Measurements from ENCODE around the gene RERG. TPM values are rescaled to one million over a fixed set of nuclear protein-coding genes. Genes with fewer than 3 reads are reported as not detected.

The RERG gene
- total RNA-seq, 1 donor from 2014 or later, result 28.6 TPM

DNA sequence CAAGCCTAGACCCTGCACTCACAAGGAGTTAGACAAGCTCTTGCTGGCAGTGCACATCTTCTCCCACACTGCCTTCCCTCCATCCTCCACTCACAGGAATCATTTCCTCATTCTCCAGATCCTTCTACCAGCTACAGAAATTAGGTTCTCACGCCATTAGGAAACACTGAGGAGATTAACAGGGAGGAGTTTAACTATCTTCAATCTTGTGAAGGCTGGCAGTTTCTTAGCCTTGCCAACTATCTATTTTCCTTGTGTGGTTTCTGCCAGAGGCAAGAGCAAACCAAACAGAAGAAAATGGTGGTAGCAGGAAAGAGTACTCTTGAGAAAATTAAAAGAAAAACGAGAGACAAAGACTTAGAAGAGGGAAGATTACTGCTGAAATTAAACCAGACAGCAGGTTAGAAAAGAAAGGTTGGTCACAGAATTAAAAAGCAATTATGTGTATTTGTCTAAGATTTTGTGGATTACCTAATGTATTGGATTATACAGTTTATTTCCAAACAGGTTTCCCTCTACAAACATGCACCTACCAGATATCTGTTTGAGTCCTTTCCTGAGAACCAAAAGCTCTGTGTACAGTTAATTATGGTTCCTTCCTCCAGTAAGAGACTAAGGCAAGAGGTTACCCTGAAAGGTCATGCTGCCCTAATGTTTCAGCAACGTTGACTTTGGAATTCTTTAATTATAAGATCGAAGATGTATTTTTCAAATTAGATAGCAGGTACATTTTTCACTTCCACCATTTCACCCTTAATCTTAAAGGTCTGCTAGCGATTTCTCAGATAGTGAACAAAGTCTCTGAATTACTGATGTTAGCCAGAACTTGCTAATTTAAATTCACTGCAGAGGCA, 5.0 kb downstream of the RERG start:
- H3K27ac Mint-ChIP-seq, result peak overlapping the region; percentile 87
- H3K4me1 Mint-ChIP-seq, result peaks cover 61% of the 10 kb centered on the region
- no peaks in the 10 kb centered on the region for H3K27me3 Mint-ChIP-seq (ENCODE audit: low read depth)

DNA sequence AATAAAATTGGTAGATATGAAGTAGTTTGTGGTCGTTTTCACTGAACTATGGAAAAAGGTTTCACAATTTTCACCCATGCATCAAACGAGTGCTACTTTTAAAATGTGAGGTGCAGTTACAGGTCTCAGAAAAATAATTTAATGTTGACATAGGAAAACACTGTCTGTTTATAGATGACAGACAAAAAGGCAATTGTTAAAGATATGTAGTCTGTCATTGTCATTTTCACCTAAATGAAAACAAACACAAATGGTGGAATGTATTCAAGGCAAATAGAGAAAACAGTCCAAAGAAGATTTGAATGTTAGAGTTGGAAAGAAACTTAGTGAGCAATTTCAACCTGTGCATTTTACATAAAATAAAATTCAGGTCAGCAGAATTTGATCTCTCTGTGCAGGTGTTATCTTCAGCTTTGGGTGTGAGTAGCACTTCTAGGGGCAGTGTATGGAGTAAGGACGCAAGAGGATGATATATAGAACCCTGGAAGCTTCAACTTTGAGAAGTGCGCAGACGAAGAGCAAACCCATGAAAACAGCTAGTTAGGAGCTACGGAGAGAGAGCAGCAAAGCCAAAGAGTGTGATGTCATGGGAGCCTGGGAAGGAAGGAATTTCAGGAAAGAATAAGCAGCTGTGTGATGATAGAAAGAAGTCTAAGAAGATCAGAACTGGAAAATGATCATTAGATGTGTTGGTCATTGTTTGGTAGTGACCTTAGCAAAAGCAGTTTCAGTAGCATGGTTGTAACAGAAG, 6.2 kb downstream of the RERG start:
- peak overlapping the region; percentile 15 for H3K27ac Mint-ChIP-seq
- H3K4me1 Mint-ChIP-seq, result peaks cover 57% of the 10 kb centered on the region
- no peak for DNase-seq (ENCODE audit: low spot score in 2 of 2, unreplicated experiment in 2 of 2)

More for the DNA sequence above, 5.0 kb downstream of the RERG start:
- Mint-ChIP-seq H3K4me3 (no peak overlapping the region), H3K9me3 (no peaks in the 10 kb centered on the region), H3K36me3 (peaks cover 15% of the 10 kb centered on the region)
- DNase-seq (ENCODE audit: low spot score in 2 of 2, unreplicated experiment in 2 of 2), result no peak
- TF ChIP-seq, protein P1, sequence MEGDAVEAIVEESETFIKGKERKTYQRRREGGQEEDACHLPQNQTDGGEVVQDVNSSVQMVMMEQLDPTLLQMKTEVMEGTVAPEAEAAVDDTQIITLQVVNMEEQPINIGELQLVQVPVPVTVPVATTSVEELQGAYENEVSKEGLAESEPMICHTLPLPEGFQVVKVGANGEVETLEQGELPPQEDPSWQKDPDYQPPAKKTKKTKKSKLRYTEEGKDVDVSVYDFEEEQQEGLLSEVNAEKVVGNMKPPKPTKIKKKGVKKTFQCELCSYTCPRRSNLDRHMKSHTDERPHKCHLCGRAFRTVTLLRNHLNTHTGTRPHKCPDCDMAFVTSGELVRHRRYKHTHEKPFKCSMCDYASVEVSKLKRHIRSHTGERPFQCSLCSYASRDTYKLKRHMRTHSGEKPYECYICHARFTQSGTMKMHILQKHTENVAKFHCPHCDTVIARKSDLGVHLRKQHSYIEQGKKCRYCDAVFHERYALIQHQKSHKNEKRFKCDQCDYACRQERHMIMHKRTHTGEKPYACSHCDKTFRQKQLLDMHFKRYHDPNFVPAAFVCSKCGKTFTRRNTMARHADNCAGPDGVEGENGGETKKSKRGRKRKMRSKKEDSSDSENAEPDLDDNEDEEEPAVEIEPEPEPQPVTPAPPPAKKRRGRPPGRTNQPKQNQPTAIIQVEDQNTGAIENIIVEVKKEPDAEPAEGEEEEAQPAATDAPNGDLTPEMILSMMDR (IDR thresholded peaks at IDR 0.05; ENCODE audit: unreplicated experiment), result no peak

DNA sequence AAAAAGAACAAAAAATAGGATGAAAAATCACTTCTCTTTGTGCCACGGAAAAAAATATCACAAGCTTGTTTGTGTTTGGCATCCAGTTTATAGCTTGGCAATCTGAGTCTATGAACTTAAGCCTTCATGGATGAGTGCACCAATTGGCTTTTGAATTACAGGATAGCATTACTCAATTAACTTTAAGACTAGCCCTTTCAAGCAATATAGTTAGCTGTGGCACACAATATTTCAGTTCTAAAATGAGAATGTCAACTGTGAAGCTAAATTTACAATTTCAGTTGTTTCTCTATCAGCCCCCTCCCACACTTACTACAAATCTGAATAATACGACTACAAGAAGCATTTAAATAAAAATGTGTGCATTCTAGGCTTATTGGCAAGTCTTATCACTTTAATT, 8.3 kb downstream of the RERG start:
- DNase-seq (ENCODE audit: low spot score in 2 of 2, unreplicated experiment in 2 of 2), result no peak
- Mint-ChIP-seq H3K4me3 (no peak overlapping the region), H3K4me1 (peaks cover 43% of the 10 kb centered on the region), H3K27me3 (ENCODE audit: low read depth) (no peaks in the 10 kb centered on the region), H3K36me3 (peaks cover 19% of the 10 kb centered on the region), H3K9me3 (no peaks in the 10 kb centered on the region), H3K27ac (peak overlapping the region; percentile 7)
- TF ChIP-seq, protein P1 (IDR thresholded peaks at IDR 0.05; ENCODE audit: unreplicated experiment), result no peak

More for the DNA sequence above, 6.2 kb downstream of the RERG start:
- Mint-ChIP-seq H3K27me3 (ENCODE audit: low read depth) (no peaks in the 10 kb centered on the region), H3K4me3 (no peak overlapping the region), H3K36me3 (peaks cover 15% of the 10 kb centered on the region), H3K9me3 (no peaks in the 10 kb centered on the region)
- TF ChIP-seq, protein P1 (IDR thresholded peaks at IDR 0.05; ENCODE audit: unreplicated experiment), result no peak

DNA sequence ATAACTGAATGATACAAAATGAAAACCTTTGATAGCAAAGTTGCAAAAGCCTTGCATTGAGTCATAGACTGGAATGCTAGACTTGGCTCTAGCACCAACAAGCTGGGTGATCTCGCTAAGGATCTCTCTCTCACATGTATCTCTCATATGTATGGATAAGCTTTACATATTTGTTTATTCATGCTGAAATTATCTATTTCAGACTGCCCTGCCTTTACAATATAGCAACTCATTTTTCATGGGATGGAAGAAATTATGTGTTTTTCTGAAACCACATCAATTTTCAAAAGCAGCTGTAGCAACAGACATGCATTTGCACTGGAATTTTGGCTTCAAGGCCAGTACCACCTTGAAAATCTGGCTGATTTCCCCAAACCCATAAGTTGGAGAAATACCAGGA, 11.4 kb downstream of the RERG start:
- no peak for DNase-seq (ENCODE audit: low spot score in 2 of 2, unreplicated experiment in 2 of 2)
- TF ChIP-seq, protein P1 (IDR thresholded peaks at IDR 0.05; ENCODE audit: unreplicated experiment), result no peak
- Mint-ChIP-seq H3K4me3 (no peak overlapping the region), H3K27ac (peak overlapping the region; percentile 4), H3K9me3 (peaks cover 1% of the 10 kb centered on the region), H3K36me3 (peaks cover 32% of the 10 kb centered on the region), H3K27me3 (ENCODE audit: low read depth) (no peaks in the 10 kb centered on the region), H3K4me1 (peaks cover 22% of the 10 kb centered on the region)

DNA sequence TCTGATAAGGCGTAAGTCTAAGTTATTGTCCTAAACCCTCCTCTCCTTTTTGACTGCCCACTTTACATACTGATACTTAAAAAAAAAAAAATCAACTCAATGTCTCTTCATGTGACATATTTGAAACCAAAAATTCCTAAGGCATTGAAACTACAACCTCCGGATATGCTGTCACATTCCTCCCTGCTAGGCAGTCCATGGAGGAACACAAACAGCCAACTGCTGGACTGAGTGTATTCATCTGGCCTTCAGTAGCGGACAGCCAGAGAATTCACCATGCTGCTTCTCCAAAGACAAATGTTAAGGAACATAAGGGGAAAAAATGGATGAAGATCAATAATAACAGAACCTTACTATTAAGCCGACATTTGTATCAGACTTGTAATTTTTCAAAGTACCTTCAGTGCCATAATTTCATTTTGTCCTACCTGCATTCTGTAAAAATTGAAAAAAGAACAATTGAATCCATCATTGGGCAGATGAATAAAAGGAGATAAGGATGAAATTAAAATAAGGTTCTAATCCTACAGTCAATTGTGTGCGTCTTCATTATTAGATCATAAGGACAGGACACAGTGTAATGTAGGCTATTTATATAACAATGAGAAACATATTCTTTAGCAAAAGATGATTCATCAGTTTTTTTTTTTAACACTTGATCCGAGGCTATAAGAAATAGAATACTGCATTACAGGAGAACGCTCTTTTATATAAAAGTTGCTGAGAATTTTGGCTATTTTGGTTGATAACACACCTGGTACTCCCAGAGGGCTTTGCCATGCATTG, 12.2 kb downstream of the RERG start:
- no peak for DNase-seq (ENCODE audit: low spot score in 2 of 2, unreplicated experiment in 2 of 2)
- Mint-ChIP-seq H3K4me3 (no peak overlapping the region), H3K9me3 (peaks cover 7% of the 10 kb centered on the region), H3K36me3 (peaks cover 36% of the 10 kb centered on the region), H3K27ac (peak overlapping the region; percentile 20), H3K27me3 (ENCODE audit: low read depth) (no peaks in the 10 kb centered on the region), H3K4me1 (peaks cover 16% of the 10 kb centered on the region)
- TF ChIP-seq, protein P1 (IDR thresholded peaks at IDR 0.05; ENCODE audit: unreplicated experiment), result no peak
